OCI-LY3 (cell line): ENCODE results near the gene CEP19.

ENCODE experiments used
- H2AFZ ChIP-seq: fragments of 200-600, 300-600 bp; shearing (Covaris generic); 2 replicates; pipeline ENCODE4 v1.6.0; 2014; ENCODE audit warnings: antibody characterized with exemption, low read depth, low read length
- H3K27ac ChIP-seq: fragments of 200-600, 300-600 bp; sonication (generic); 2 replicates; pipeline ENCODE4 v1.5.1; 2014; ENCODE audit warnings: mild to moderate bottlenecking, low read length, moderate library complexity, mixed read lengths
- H3K27me3 ChIP-seq: fragments of 200-600, 300-600 bp; sonication (generic); 2 replicates; pipeline ENCODE4 v1.6.1; 2014; ENCODE audit warnings: low read depth, low read length, mixed read lengths
- H3K36me3 ChIP-seq: fragments of 200-600, 300-600 bp; sonication (generic); replicated peaks from 2 replicates; pipeline ENCODE3; 2014; ENCODE audit warnings: low read depth, low read length, mixed read lengths
- H3K4me1 ChIP-seq: fragments of 300-600, 200-600 bp; sonication (generic); 2 replicates; pipeline ENCODE4 v1.6.1; 2014; ENCODE audit warnings: low read length, mixed read lengths
- H3K4me2 ChIP-seq: fragments of 200-600, 300-600 bp; sonication (generic); 2 replicates; pipeline ENCODE4 v1.6.1; 2014; ENCODE audit warnings: low read length, mixed read lengths
- H3K4me3 ChIP-seq: fragments of 300-600, 200-600 bp; sonication (generic); 2 replicates; pipeline ENCODE4 v1.5.1; 2014; ENCODE audit warnings: antibody characterized with exemption, mild to moderate bottlenecking, low read length, moderate library complexity
- H3K79me2 ChIP-seq: fragments of 300-600, 200-600 bp; shearing (Covaris generic); 2 replicates; pipeline ENCODE4 v1.6.1; 2014; ENCODE audit warnings: mild to moderate bottlenecking, low read length, mixed read lengths
- H3K9ac ChIP-seq: fragments of 300-600, 200-600 bp; shearing (Covaris generic); 2 replicates; pipeline ENCODE4 v1.6.0; 2014; ENCODE audit warnings: mild to moderate bottlenecking, low read length, moderate library complexity
- H3K9me3 ChIP-seq: fragments of 200-600, 300-600 bp; shearing (Covaris generic); 2 replicates; pipeline ENCODE4 v1.6.1; 2014; ENCODE audit warnings: low read length, mixed read lengths; ENCODE audit not compliant: insufficient read depth
- H4K20me1 ChIP-seq: fragments of 200-600, 300-600 bp; sonication (generic); 2 replicates; pipeline ENCODE4 v1.6.1; 2016; ENCODE audit warnings: low read length, mixed read lengths; ENCODE audit not compliant: insufficient read depth
- EZH2phosphoT487 ChIP-seq: fragments of 200-600 bp; shearing (Covaris generic); IDR thresholded peaks from 2 replicates; pipeline ENCODE4 v1.6.1; 2018; ENCODE audit warnings: antibody characterized with exemption, mixed run types, low read depth
- TF ChIP-seq, protein P1 (sequence below): fragments of 200-600, 300-600 bp; sonication (generic); IDR thresholded peaks from 2 replicates; pipeline ENCODE4 v1.5.1; 2014; ENCODE audit warnings: antibody characterized with exemption, low read length, low read depth

Gene CEP19

DNA sequence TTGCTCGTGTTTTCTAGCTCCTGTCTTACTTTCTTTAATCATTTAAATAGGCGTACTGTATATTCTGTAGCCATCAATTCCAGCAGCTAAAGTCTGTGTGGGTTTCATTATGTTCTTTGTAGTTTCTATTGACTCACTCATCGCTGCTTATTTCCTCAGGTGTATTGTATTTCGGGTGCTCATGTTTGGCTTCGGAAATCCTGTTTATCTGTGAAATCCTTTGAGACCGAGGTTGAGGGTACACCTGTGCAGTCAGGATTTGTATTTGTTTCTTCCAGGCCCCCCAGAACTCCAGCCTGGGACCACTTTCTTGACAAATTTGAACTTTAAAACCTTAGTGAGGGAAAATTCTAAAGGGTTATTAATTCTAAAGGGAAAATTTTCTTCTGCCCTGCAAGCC is 25.6 kb upstream of the CEP19 start:
- H3K4me3 ChIP-seq: no peak overlapping the region
- no peak overlapping the region for H3K9ac ChIP-seq
- no peak overlapping the region for H3K27ac ChIP-seq
- H3K79me2 ChIP-seq: peaks cover 29% of the 10 kb centered on the region
- H3K4me2 ChIP-seq: no peak overlapping the region
- no peaks in the 10 kb centered on the region for H3K9me3 ChIP-seq
- peaks cover 10% of the 10 kb centered on the region for H3K4me1 ChIP-seq
- H3K36me3 ChIP-seq: peaks cover 16% of the 10 kb centered on the region
- no peaks in the 10 kb centered on the region for H3K27me3 ChIP-seq
- H2AFZ ChIP-seq: no peak overlapping the region
- TF ChIP-seq EZH2phosphoT487: no peak
- TF ChIP-seq, protein P1, sequence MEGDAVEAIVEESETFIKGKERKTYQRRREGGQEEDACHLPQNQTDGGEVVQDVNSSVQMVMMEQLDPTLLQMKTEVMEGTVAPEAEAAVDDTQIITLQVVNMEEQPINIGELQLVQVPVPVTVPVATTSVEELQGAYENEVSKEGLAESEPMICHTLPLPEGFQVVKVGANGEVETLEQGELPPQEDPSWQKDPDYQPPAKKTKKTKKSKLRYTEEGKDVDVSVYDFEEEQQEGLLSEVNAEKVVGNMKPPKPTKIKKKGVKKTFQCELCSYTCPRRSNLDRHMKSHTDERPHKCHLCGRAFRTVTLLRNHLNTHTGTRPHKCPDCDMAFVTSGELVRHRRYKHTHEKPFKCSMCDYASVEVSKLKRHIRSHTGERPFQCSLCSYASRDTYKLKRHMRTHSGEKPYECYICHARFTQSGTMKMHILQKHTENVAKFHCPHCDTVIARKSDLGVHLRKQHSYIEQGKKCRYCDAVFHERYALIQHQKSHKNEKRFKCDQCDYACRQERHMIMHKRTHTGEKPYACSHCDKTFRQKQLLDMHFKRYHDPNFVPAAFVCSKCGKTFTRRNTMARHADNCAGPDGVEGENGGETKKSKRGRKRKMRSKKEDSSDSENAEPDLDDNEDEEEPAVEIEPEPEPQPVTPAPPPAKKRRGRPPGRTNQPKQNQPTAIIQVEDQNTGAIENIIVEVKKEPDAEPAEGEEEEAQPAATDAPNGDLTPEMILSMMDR: no peak
- H4K20me1 ChIP-seq: peaks cover 21% of the 10 kb centered on the region

DNA sequence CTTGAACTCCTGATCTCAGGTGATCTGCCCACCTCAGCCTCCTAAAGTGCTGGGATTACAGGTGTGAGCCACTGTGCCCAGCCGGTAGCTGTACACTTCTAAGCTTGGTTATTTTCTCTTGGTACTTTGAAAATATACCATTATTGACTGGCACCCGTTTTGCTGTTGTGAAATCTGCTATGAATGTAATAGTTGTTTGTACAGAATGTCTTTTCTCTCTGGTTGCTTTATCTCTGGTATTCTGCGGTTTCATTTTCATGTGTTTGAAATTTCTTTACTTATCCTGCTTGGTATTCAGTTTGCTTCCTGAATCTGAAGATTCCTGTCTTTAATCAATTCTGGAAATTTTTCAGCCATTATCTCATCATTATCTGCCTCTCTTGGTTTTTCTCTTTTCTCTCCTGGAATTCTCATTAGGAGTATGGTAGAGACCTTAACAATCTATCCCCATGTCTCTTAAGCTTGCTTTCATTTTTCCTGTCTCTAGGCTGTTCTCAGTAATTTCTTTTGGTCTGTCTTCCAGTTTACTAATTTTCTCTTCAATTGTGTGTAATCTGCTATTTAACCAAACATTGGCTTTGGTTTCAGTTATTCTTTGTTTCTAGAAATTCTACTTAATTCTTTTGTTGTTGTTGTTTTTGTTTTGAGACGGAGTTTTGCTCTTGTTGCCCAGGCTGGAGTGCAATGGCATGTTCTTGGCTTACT is 24.8 kb upstream of the CEP19 start:
- H3K4me3 ChIP-seq: no peak overlapping the region
- no peaks in the 10 kb centered on the region for H3K9me3 ChIP-seq
- no peak overlapping the region for H2AFZ ChIP-seq
- H3K9ac ChIP-seq: no peak overlapping the region
- H3K36me3 ChIP-seq: peaks cover 16% of the 10 kb centered on the region
- H3K27ac ChIP-seq: no peak overlapping the region
- H3K4me1 ChIP-seq: peaks cover 5% of the 10 kb centered on the region
- TF ChIP-seq EZH2phosphoT487: no peak
- TF ChIP-seq, protein P1: no peak
- no peak overlapping the region for H3K4me2 ChIP-seq
- H3K79me2 ChIP-seq: peaks cover 20% of the 10 kb centered on the region
- no peaks in the 10 kb centered on the region for H3K27me3 ChIP-seq
- H4K20me1 ChIP-seq: peaks cover 12% of the 10 kb centered on the region

DNA sequence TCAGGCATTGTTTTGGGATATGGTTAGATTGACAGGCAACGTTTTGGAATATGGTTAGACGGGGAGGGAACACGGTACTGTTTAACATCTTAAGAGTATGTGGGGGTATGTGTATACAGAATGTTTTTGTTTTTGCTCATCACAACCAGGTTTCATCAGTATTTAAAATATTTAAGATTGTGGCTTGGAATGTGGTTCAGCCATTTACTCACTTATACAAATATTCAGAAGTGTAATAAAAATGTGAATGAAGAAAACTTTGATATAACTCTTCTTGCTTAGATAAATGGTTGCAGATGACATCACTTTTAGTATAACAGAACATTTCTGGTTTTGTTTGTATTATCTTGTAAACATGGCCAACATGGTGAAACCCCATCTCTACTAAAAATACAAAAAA is 23.7 kb upstream of the CEP19 start:
- Histone ChIP-seq H3K9me3 (no peaks in the 10 kb centered on the region), H3K36me3 (peaks cover 18% of the 10 kb centered on the region), H3K4me3 (no peak overlapping the region), H3K27me3 (no peaks in the 10 kb centered on the region), H3K79me2 (peaks cover 10% of the 10 kb centered on the region), H3K9ac (no peak overlapping the region), H3K27ac (no peak overlapping the region), H4K20me1 (peaks cover 2% of the 10 kb centered on the region; the same call in 1 of the 2 replicates), H3K4me1 (no peaks in the 10 kb centered on the region), H3K4me2 (no peak overlapping the region), H2AFZ (no peak overlapping the region)
- no peak for TF ChIP-seq EZH2phosphoT487
- TF ChIP-seq, protein P1: no peak

DNA sequence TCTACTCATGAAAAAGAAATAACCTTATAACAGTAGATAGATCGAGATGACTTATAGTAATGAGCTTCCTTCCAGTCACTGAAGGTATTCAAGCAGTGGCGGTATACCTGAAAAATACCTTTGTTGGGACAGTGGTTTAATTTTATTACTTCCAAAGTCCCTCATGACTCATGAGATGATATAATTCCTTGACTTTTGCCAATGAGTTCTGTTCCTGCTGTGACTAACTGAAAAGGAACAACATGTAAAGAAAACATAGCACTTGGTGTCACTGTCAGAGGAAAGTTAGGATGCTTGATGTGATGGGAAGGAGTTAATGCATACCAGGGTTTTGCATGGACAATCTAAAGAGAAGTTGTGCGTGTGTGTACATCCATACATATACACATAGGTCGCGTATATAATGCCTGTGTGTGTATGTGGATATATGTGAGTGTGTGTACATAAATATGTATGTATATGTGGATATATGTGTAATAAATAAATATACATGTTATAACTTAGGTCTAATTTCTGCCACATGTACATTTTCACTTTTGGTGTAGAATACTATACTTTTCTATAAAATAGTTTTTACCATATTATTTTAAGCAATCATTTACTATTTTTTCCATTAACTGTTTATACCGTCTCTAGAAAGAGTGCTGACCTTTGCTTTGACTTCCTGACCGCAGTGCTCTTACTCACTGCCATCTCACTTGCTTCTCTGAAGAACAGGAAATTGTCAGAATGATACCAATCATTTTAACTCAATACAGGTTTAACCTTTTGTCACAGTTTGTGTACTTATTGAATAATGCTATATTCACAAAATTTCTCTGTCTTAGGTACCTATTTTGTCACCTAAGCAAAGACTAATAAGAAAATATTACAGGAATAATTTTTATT is 15.0 kb upstream of the CEP19 start:
- no peak overlapping the region for H3K4me3 ChIP-seq
- H3K4me2 ChIP-seq: no peak overlapping the region
- no peaks in the 10 kb centered on the region for H3K79me2 ChIP-seq
- no peaks in the 10 kb centered on the region for H4K20me1 ChIP-seq
- no peaks in the 10 kb centered on the region for H3K9me3 ChIP-seq
- H3K36me3 ChIP-seq: peaks cover 16% of the 10 kb centered on the region
- no peak overlapping the region for H3K27ac ChIP-seq
- H3K9ac ChIP-seq: no peak overlapping the region
- H3K4me1 ChIP-seq: no peaks in the 10 kb centered on the region
- TF ChIP-seq, protein P1: no peak
- TF ChIP-seq EZH2phosphoT487: no peak
- no peak overlapping the region for H2AFZ ChIP-seq
- H3K27me3 ChIP-seq: no peaks in the 10 kb centered on the region
